K562 (cell line): ENCODE measurements around the gene PLPPR1. TPM values are rescaled to one million over a fixed set of nuclear protein-coding genes. Genes with fewer than 3 reads are reported as not detected.

Source experiments
- ATAC-seq: fragments of 200-7000 bp; cut with Tn5 transposase; 3 replicates; pipeline ENCODE4 v1.9.1; 2020; ENCODE audit warnings: moderate library complexity
- BruUV-seq: library from RNA; stranded (reverse); fragments of 400-500 nt; replicated peaks from 2 replicates; lab custom pipeline; 2021; lab: Mats Ljungman, UMichigan
- CTCF ChIA-PET: fragments of 300-600 bp; formaldehyde crosslinking; extraction: SDS; loops from one replicate; lab custom pipeline; 2021; ENCODE audit warnings: low intra/inter-chr PET ratio; lab: Yijun Ruan, JAX
- POLR2A ChIA-PET: fragments of 300-600, 350-650 bp; sonication (Branson Sonifier 250); formaldehyde crosslinking; extraction: SDS; loops from one replicate; lab custom pipeline; 2021; ENCODE audit warnings: antibody characterized with exemption, inconsistent platforms; lab: Yijun Ruan, JAX
- DNase-seq, 4 experiments: peaks; one replicate each; pipeline versions ENCODE4 v3.0.0 to v3.0.0-alpha.2; 2011 to 2018; ENCODE audit warnings: low spot score in 3 of 4, mixed read lengths in 3 of 4; ENCODE audit errors: extremely low read depth in 1 of 4
- FAIRE-seq: peaks from 2 replicates; lab custom pipeline; 2011; peaks lifted over from hg19 to GRCh38; lab: Jason Lieb, UNC
- H2AFZ ChIP-seq: 2 replicates; pipeline ENCODE4 v1.6.0; 2011; ENCODE audit warnings: low read depth, low read length, control low read depth, inconsistent platforms
- H3K27ac ChIP-seq: fragments of 200-600 bp; 3 replicates; pipeline ENCODE4 v1.8.0; 2011; ENCODE audit warnings: low read depth, mild to moderate bottlenecking, control low read depth, inconsistent platforms, low read length, moderate library complexity, mixed read lengths; ENCODE audit errors: extremely low read depth
- H3K27me3 ChIP-seq, 2 experiments: fragments of 300-600 bp in 1 of 2; 2 replicates in 1 of 2; 3 replicates in 1 of 2; pipeline versions ENCODE4 v1.6.0 to v1.8.0; 2011; ENCODE audit warnings: inconsistent platforms in 2 of 2, low read length in 2 of 2, mild to moderate bottlenecking in 1 of 2, mixed read lengths in 1 of 2, moderate library complexity in 1 of 2; ENCODE audit not compliant: control insufficient read depth in 2 of 2, insufficient read depth in 2 of 2
- H3K36me3 ChIP-seq: fragments of 300-600 bp; 3 replicates; pipeline ENCODE4 v1.8.0; 2011; ENCODE audit warnings: mild to moderate bottlenecking, low read length, inconsistent platforms; ENCODE audit not compliant: control insufficient read depth, insufficient read depth
- H3K4me1 ChIP-seq, 2 experiments: fragments of 200-600 bp in 1 of 2; replicated peaks in 1 of 2; 2 replicates in 1 of 2; 3 replicates in 1 of 2; pipeline versions ENCODE4 v1.5.1 to v1.8.0; 2011; ENCODE audit warnings: inconsistent platforms in 2 of 2, low read length in 2 of 2, mild to moderate bottlenecking in 1 of 2, mixed read lengths in 1 of 2, moderate library complexity in 1 of 2; ENCODE audit not compliant: control insufficient read depth in 2 of 2, insufficient read depth in 2 of 2
- H3K4me2 ChIP-seq: 2 replicates; pipeline ENCODE4 v1.6.1; 2011; ENCODE audit warnings: low read length, control low read depth, inconsistent platforms, mixed read lengths; ENCODE audit not compliant: insufficient read depth
- H3K4me3 ChIP-seq: fragments of 200-600 bp; sonication (generic), shearing (Covaris generic); 2 replicates; pipeline ENCODE4 v1.5.1; 2016; ENCODE audit warnings: control low read depth, inconsistent platforms
- H3K79me2 ChIP-seq: fragments of 200-600 bp; 3 replicates; pipeline ENCODE4 v1.8.0; 2011; ENCODE audit warnings: low read length, inconsistent platforms; ENCODE audit not compliant: control insufficient read depth, insufficient read depth
- H3K9ac ChIP-seq, 2 experiments: 2 replicates each; pipeline versions ENCODE4 v1.6.0 to v1.6.1; 2011; ENCODE audit warnings: low read depth in 2 of 2, low read length in 2 of 2, control low read depth in 1 of 2, inconsistent platforms in 1 of 2, mild to moderate bottlenecking in 1 of 2, mixed read lengths in 1 of 2; ENCODE audit not compliant: insufficient read depth in 1 of 2
- H3K9me1 ChIP-seq: one replicate; pipeline ENCODE4 v1.6.0; 2011; ENCODE audit warnings: inconsistent platforms, mild to moderate bottlenecking, low read length, moderate library complexity; ENCODE audit not compliant: control insufficient read depth, insufficient read depth
- H3K9me3 ChIP-seq: replicated peaks from 2 replicates; pipeline ENCODE4 v1.5.1; 2011; ENCODE audit warnings: low read depth, low read length, inconsistent platforms; ENCODE audit not compliant: control insufficient read depth, insufficient read depth
- H4K20me1 ChIP-seq: replicated peaks from 2 replicates; pipeline ENCODE4 v1.6.1; 2011; ENCODE audit warnings: low read length, inconsistent platforms, mixed read lengths; ENCODE audit not compliant: control insufficient read depth, insufficient read depth
- E2F3 ChIP-seq: fragments of 250-450 bp; sonication (Bioruptor Pico); IDR thresholded peaks from 2 replicates; pipeline ENCODE4 v1.4.0; 2020; ENCODE audit warnings: mild to moderate bottlenecking
- ETV5 ChIP-seq: sonication (generic); formaldehyde crosslinking; IDR thresholded peaks from 2 replicates; pipeline ENCODE4 v1.4.0; 2020; ENCODE audit warnings: low read depth, mild to moderate bottlenecking, missing genetic modification reagents
- FOXO4 ChIP-seq: fragments of 450-650 bp; formaldehyde crosslinking; IDR thresholded peaks from 2 replicates; pipeline ENCODE4 v1.4.0; 2020; ENCODE audit warnings: mild to moderate bottlenecking, moderate library complexity
- HNRNPLL ChIP-seq: fragments of 200-400 bp; formaldehyde crosslinking; IDR thresholded peaks from 2 replicates; pipeline ENCODE4 v1.6.1; 2017; ENCODE audit warnings: low read length, low read depth, mild to moderate bottlenecking; ENCODE audit not compliant: poor library complexity, severe bottlenecking
- IRF1 ChIP-seq: sonication (generic); formaldehyde crosslinking; IDR thresholded peaks from 2 replicates; pipeline ENCODE4 v1.8.0; 2022; ENCODE audit warnings: missing genetic modification reagents, mild to moderate bottlenecking, borderline replicate concordance
- NCOA6 ChIP-seq: fragments of 450-650 bp; IDR thresholded peaks from 2 replicates; pipeline ENCODE4 v1.6.1; 2017; ENCODE audit warnings: mild to moderate bottlenecking
- PHB2 ChIP-seq: fragments of 450-650 bp; IDR thresholded peaks from 2 replicates; pipeline ENCODE4 v1.6.1; 2017; ENCODE audit warnings: low read depth
- PTRF ChIP-seq: fragments of 450-650 bp; IDR thresholded peaks from 2 replicates; pipeline ENCODE4 v1.6.1; 2016; ENCODE audit warnings: mild to moderate bottlenecking, missing genetic modification characterization, missing compliant biosample characterization
- SIN3A ChIP-seq, 2 experiments: fragments of 150-350 bp in 1 of 2; IDR thresholded peaks; 2 replicates each; pipeline ENCODE4 v1.6.1; 2011 to 2016; ENCODE audit warnings: borderline replicate concordance in 2 of 2, low read depth in 2 of 2, low read length in 2 of 2, mild to moderate bottlenecking in 2 of 2, moderate library complexity in 2 of 2; ENCODE audit not compliant: control insufficient read depth in 1 of 2
- TCF3 ChIP-seq: sonication (generic); formaldehyde crosslinking; IDR thresholded peaks from 2 replicates; pipeline ENCODE4 v1.4.0; 2020; ENCODE audit warnings: mild to moderate bottlenecking, missing genetic modification reagents
- ZFX ChIP-seq: sonication (generic); formaldehyde crosslinking; IDR thresholded peaks from 2 replicates; pipeline ENCODE4 v1.8.0; 2022; ENCODE audit warnings: mild to moderate bottlenecking, missing genetic modification reagents, moderate library complexity
- ZNF584 ChIP-seq: fragments of 200-800 bp; sonication (Bioruptor generic); IDR thresholded peaks from 2 replicates; pipeline ENCODE4 v1.6.1; 2016; ENCODE audit warnings: low read depth, mild to moderate bottlenecking, missing genetic modification characterization, missing compliant biosample characterization
- WGBS: fragments of 100-300 bp; shearing (Covaris generic); methylation state at CpG from one replicate; pipeline ENCODE4 v1.1.6; 2016; ENCODE audit warnings: low coverage, mixed read lengths; ENCODE audit not compliant: insufficient coverage; ENCODE audit errors: missing lambda C conversion rate; 5-methylcytosine and 5-hydroxymethylcytosine counted together
- in situ Hi-C: fragments of 300-500 bp; cut with MboI; formaldehyde crosslinking; loops from 4 replicates; pipeline ENCODE4 v1.15.0; 2018; ENCODE audit warnings: inconsistent platforms, mixed read lengths
- intact Hi-C: fragments of 100-400 bp; cut with micrococcal nuclease; formaldehyde crosslinking; loops from 2 replicates; pipeline ENCODE4 v1.14.2; 2022
- polyA plus RNA-seq, 8 experiments: library from polyadenylated mRNA; depleted of rRNA in 4 of 8; stranded (reverse) in 5 of 8; unstranded in 3 of 8; fragments of >200 nt; fragmentation: Nextera tagmentation in 2 of 8; fragmentation: Illumina TruSeq in 1 of 8; extraction: Ambion mirVana in 2 of 8; extraction: Trizol in 1 of 8; gene quantifications; 2 replicates each; pipeline versions ENCODE4 v1.2.1 to v1.2.3, GENCODE V29; 2011 to 2014; ENCODE audit warnings: inconsistent platforms in 1 of 8, missing spikeins in 1 of 8
- total RNA-seq, 7 experiments: library from RNA; depleted of rRNA in 6 of 7; stranded (reverse); fragments of >200 nt in 6 of 7; fragmentation: Illumina TruSeq in 2 of 7; extraction: Trizol in 2 of 7; gene quantifications; 2 replicates each; pipeline versions ENCODE4 v1.2.1 to v1.2.3, GENCODE V29; 2011 to 2021; ENCODE audit warnings: low replicate concordance in 1 of 7
- TF ChIP-seq, protein P1 (sequence below): fragments of 250-450 bp; sonication (Bioruptor Pico); IDR thresholded peaks from 2 replicates; pipeline ENCODE4 v1.8.0; 2022; ENCODE audit warnings: moderate library complexity, mild to moderate bottlenecking, inconsistent platforms
- TF ChIP-seq, protein P2 (sequence below): sonication (generic); formaldehyde crosslinking; IDR thresholded peaks from 2 replicates; pipeline ENCODE4 v1.8.1; 2023; ENCODE audit warnings: mild to moderate bottlenecking, missing genetic modification reagents
- TF ChIP-seq, protein P3 (sequence below): fragments of 250-450 bp; sonication (Bioruptor Pico); IDR thresholded peaks from 2 replicates; pipeline ENCODE4 v1.5.1; 2021; ENCODE audit warnings: mild to moderate bottlenecking
- TF ChIP-seq, protein P4 (sequence below): fragments of 450-650 bp; IDR thresholded peaks from 2 replicates; pipeline ENCODE4 v1.6.1; 2016

The PLPPR1 gene
- total and polyA plus RNA-seq, 9 of the 15 experiments (the other 6 are each of a cell fraction or from before 2014, with no cell fraction given): not detected

GRCh38 chr9:101323129-101323528 lies 294.6 kb downstream of the PLPPR1 start:
- FAIRE-seq: no peak
- intact Hi-C loops: no loop called here
- H3K4me3 ChIP-seq: no peak overlapping the region
- H3K79me2 ChIP-seq: no peaks in the 10 kb centered on the region
- no peak overlapping the region for H2AFZ ChIP-seq
- 41% methylated on average over 3 of the region's 3 CpGs for WGBS
- in situ Hi-C loops: no loop called here
- no peaks in the 10 kb centered on the region for H3K36me3 ChIP-seq
- TF ChIP-seq SIN3A (IDR thresholded peaks at IDR 0.05; ENCODE audit: borderline replicate concordance in 2 of 2, control insufficient read depth in 1 of 2, low read depth in 2 of 2, low read length in 2 of 2): no peak
- TF ChIP-seq, protein P1, sequence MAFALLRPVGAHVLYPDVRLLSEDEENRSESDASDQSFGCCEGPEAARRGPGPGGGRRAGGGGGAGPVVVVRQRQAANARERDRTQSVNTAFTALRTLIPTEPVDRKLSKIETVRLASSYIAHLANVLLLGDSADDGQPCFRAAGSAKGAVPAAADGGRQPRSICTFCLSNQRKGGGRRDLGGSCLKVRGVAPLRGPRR: no peak
- TF ChIP-seq PTRF (tag): no peak
- TF ChIP-seq, protein P2, sequence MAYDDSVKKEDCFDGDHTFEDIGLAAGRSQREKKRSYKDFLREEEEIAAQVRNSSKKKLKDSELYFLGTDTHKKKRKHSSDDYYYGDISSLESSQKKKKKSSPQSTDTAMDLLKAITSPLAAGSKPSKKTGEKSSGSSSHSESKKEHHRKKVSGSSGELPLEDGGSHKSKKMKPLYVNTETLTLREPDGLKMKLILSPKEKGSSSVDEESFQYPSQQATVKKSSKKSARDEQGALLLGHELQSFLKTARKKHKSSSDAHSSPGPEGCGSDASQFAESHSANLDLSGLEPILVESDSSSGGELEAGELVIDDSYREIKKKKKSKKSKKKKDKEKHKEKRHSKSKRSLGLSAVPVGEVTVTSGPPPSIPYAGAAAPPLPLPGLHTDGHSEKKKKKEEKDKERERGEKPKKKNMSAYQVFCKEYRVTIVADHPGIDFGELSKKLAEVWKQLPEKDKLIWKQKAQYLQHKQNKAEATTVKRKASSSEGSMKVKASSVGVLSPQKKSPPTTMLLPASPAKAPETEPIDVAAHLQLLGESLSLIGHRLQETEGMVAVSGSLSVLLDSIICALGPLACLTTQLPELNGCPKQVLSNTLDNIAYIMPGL (CRISPR knock-in tag): no peak
- no peak for TF ChIP-seq HNRNPLL
- no peak for TF ChIP-seq TCF3 (CRISPR knock-in tag)
- TF ChIP-seq NCOA6: no peak
- TF ChIP-seq ZFX (CRISPR knock-in tag): no peak
- TF ChIP-seq FOXO4: no peak
- TF ChIP-seq, protein P3, sequence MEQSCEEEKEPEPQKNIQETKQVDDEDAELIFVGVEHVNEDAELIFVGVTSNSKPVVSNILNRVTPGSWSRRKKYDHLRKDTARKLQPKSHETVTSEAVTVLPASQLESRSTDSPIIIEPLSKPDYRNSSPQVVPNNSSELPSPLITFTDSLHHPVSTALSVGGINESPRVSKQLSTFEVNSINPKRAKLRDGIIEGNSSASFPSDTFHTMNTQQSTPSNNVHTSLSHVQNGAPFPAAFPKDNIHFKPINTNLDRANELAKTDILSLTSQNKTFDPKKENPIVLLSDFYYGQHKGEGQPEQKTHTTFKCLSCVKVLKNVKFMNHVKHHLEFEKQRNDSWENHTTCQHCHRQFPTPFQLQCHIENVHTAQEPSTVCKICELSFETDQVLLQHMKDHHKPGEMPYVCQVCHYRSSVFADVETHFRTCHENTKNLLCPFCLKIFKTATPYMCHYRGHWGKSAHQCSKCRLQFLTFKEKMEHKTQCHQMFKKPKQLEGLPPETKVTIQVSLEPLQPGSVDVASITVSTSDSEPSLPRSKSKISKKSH (CRISPR knock-in tag): no peak
- TF ChIP-seq, protein P4, sequence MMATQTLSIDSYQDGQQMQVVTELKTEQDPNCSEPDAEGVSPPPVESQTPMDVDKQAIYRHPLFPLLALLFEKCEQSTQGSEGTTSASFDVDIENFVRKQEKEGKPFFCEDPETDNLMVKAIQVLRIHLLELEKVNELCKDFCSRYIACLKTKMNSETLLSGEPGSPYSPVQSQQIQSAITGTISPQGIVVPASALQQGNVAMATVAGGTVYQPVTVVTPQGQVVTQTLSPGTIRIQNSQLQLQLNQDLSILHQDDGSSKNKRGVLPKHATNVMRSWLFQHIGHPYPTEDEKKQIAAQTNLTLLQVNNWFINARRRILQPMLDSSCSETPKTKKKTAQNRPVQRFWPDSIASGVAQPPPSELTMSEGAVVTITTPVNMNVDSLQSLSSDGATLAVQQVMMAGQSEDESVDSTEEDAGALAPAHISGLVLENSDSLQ: no peak
- TF ChIP-seq E2F3 (CRISPR knock-in tag): no peak
- no peak for TF ChIP-seq ETV5 (CRISPR knock-in tag)
- TF ChIP-seq PHB2: no peak
- no peak for TF ChIP-seq IRF1
- no peak for TF ChIP-seq ZNF584
- no peak for DNase-seq
- CTCF ChIA-PET: no interaction called here
- peaks cover 5% of the 10 kb centered on the region; the same call in 1 of the 2 replicates for H3K9me3 ChIP-seq
- BruUV-seq: no TSS peak
- H4K20me1 ChIP-seq: no peaks in the 10 kb centered on the region
- peaks cover 0 to 2% of the 10 kb centered on the region in 2 experiments; a peak in 2 of 5 replicates for H3K4me1 ChIP-seq
- H3K9me1 ChIP-seq: no peaks in the 10 kb centered on the region
- H3K27ac ChIP-seq: no peak overlapping the region
- ATAC-seq: no peak
- no peak overlapping the region for H3K9ac ChIP-seq
- H3K27me3 ChIP-seq: no peaks in the 10 kb centered on the region
- POLR2A ChIA-PET: no interaction called here
- no peak overlapping the region for H3K4me2 ChIP-seq
